Stimulated activated CD4-positive, alpha-beta T cell treated with anti-CD3 and anti-CD28 coated beads, Interleukin-15, amount 100 ng/mL, for 24 hours (primary cell): ENCODE measurements around the gene CCER1.

ENCODE experiments used
- DNase-seq: peaks from one replicate; pipeline ENCODE4 v3.0.0-alpha.2; 2020

The CCER1 gene

DNA sequence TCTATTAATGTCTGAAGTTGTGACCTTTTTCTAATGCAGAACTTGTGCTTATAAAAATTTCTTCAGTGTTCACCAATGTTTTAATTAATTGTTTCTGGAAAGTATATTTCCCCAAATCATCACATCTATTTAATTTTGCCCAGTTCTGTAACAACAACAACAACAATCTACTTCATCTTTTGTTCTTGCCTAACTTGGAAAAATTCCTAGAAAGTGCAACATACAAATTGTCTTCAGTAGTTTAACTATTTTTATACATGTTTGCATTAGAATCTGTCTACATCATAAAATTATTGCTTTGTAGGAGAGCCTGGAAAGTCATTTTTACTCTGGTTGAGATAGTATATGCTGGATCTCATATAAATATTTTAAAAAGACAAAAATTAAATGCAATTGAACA lies 38.5 kb downstream of the CCER1 start:
- DNase-seq: no peak

GRCh38 chr12:90915353-90915752 lies 39.6 kb downstream of the CCER1 start:
- DNase-seq: no peak

DNA sequence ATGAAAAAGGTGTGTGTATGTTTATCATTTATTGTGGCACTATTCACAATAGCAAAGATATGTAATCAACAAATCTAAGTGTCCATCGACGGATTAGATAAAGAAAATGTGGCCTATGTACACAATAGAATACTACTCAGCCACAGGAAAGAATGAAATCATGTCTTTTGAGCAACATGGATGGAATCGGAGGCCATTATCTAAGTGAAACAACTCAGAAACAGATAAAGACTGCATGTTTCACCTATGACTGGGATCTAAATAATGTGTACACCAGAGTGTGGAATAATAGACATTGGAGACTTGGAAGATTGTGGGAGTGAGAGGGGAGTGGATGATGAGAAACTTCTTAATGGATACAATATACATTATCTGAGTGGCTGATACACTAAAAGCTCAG lies 44.0 kb downstream of the CCER1 start:
- no peak for DNase-seq

- DNase-seq: no peak
Observed at GRCh38 chr12:90909069-90909770, 45.8 kb downstream of the CCER1 start.

GRCh38 chr12:90908465-90908864 lies 46.5 kb downstream of the CCER1 start:
- DNase-seq: no peak

GRCh38 chr12:90905691-90906370 lies 49.1 kb downstream of the CCER1 start:
- no peak for DNase-seq

GRCh38 chr12:90902596-90902995 lies 52.4 kb downstream of the CCER1 start:
- DNase-seq: no peak
